Measurements from ENCODE around the gene VCL.

VCL gene

GRCh38 chr10:74164716-74165529 is 167.0 kb downstream of the VCL start:
- TF ChIP-seq CTCF (IDR thresholded peaks at IDR 0.05): no peak
- no peak overlapping the region for H3K4me3 ChIP-seq
- H3K27ac ChIP-seq: no peak overlapping the region
- DNase-seq (ENCODE audit: low spot score): no peak

GRCh38 chr10:74165530-74165901 is 167.6 kb downstream of the VCL start:
- H3K4me3 ChIP-seq: no peak overlapping the region
- no peak for DNase-seq (ENCODE audit: low spot score)
- no peak overlapping the region for H3K27ac ChIP-seq
- TF ChIP-seq CTCF (IDR thresholded peaks at IDR 0.05): no peak

GRCh38 chr10:74167443-74167842 is 169.5 kb downstream of the VCL start:
- no peak overlapping the region for H3K27ac ChIP-seq
- no peak for TF ChIP-seq CTCF (IDR thresholded peaks at IDR 0.05)
- no peak overlapping the region for H3K4me3 ChIP-seq
- DNase-seq (ENCODE audit: low spot score): no peak

Measured in coronary artery (tissue), 2 donors.